ENCODE results near the gene FRMD4A. TPM values are rescaled to one million over a fixed set of nuclear protein-coding genes. Genes with fewer than 3 reads are reported as not detected.
A peak's percentile ranks its signal among the peaks of the same experiment; 100 is the strongest.

Gene FRMD4A
- total RNA-seq, 6 donors from 2014 or later: 22.3 to 114 (median 52.3) TPM

- Histone ChIP-seq H3K36me3 (no peaks in the 10 kb centered on the region), H3K27me3 (no peaks in the 10 kb centered on the region), H3K27ac (no peak overlapping the region), H3K4me3 (no peak overlapping the region), H3K4me1 (no peaks in the 10 kb centered on the region), H3K9me3 (no peaks in the 10 kb centered on the region)
- TF ChIP-seq CTCF (IDR thresholded peaks at IDR 0.05) (no peak), EP300 (IDR thresholded peaks at IDR 0.05) (no peak), POLR2A (IDR thresholded peaks at IDR 0.05) (no peak), POLR2AphosphoS5 (IDR thresholded peaks at IDR 0.05) (no peak)
- 80 to 89% methylated on average over 4 of the region's 4 CpGs for WGBS, 2 donors
- ATAC-seq (ENCODE audit: low FRiP score in 2 of 2) (no peak), DNase-seq (no peak)
Measured at GRCh38 chr10:14350006-14350405, 19.3 kb upstream of the FRMD4A start.

GRCh38 chr10:14349081-14349480 lies 18.4 kb upstream of the FRMD4A start:
- H3K36me3 ChIP-seq: no peaks in the 10 kb centered on the region
- no peaks in the 10 kb centered on the region for H3K4me1 ChIP-seq
- ATAC-seq (ENCODE audit: low FRiP score in 2 of 2): no peak

GRCh38 chr10:14345262-14345661 lies 14.5 kb upstream of the FRMD4A start:
- no peak for DNase-seq
- TF ChIP-seq EP300 (IDR thresholded peaks at IDR 0.05) (no peak), CTCF (IDR thresholded peaks at IDR 0.05) (no peak)
- no peaks in the 10 kb centered on the region for H3K27me3 ChIP-seq
- H3K4me3 ChIP-seq: no peak overlapping the region
- H3K4me1 ChIP-seq: no peaks in the 10 kb centered on the region
- no peak for ATAC-seq (ENCODE audit: low FRiP score in 2 of 2)
- no peak overlapping the region for H3K27ac ChIP-seq
- no peaks in the 10 kb centered on the region for H3K36me3 ChIP-seq
- WGBS, 2 donors: 90 to 91% methylated on average over 2 of the region's 2 CpGs
- no peaks in the 10 kb centered on the region for H3K9me3 ChIP-seq

More at GRCh38 chr10:14349081-14349480, 18.4 kb upstream of the FRMD4A start:
- H3K27me3 ChIP-seq: no peaks in the 10 kb centered on the region
- H3K9me3 ChIP-seq: no peaks in the 10 kb centered on the region
- DNase-seq: no peak
- no peak overlapping the region for H3K4me3 ChIP-seq
- no peak overlapping the region for H3K27ac ChIP-seq
- no peak for TF ChIP-seq EP300 (IDR thresholded peaks at IDR 0.05)
- TF ChIP-seq POLR2AphosphoS5 (IDR thresholded peaks at IDR 0.05): no peak
- no peak for TF ChIP-seq POLR2A (IDR thresholded peaks at IDR 0.05)
- TF ChIP-seq CTCF (IDR thresholded peaks at IDR 0.05): no peak
- 69 to 79% methylated on average over 2 of the region's 2 CpGs for WGBS, 2 donors

GRCh38 chr10:14340051-14340744 lies 9.5 kb upstream of the FRMD4A start:
- H3K4me3 ChIP-seq: no peak overlapping the region
- no peak overlapping the region for H3K27ac ChIP-seq
- H3K4me1 ChIP-seq: no peaks in the 10 kb centered on the region
- WGBS, 2 donors: 90 to 96% methylated on average over 4 to 6 of the region's 6 CpGs
- H3K36me3 ChIP-seq: no peaks in the 10 kb centered on the region
- no peak for DNase-seq
- peak in 1 of 2 donors; percentile 19 for ATAC-seq (ENCODE audit: low FRiP score in 2 of 2)
- no peaks in the 10 kb centered on the region for H3K9me3 ChIP-seq
- TF ChIP-seq CTCF (IDR thresholded peaks at IDR 0.05) (no peak), EP300 (IDR thresholded peaks at IDR 0.05) (no peak), POLR2AphosphoS5 (IDR thresholded peaks at IDR 0.05) (no peak), POLR2A (IDR thresholded peaks at IDR 0.05) (no peak)
- no peaks in the 10 kb centered on the region for H3K27me3 ChIP-seq

- Histone ChIP-seq H3K9me3 (no peaks in the 10 kb centered on the region), H3K27ac (no peak overlapping the region), H3K36me3 (no peaks in the 10 kb centered on the region), H3K27me3 (no peaks in the 10 kb centered on the region), H3K4me3 (no peak overlapping the region), H3K4me1 (no peaks in the 10 kb centered on the region)
- ATAC-seq (ENCODE audit: low FRiP score in 2 of 2) (no peak), DNase-seq (no peak)
- 82 to 85% methylated on average over 2 of the region's 2 CpGs for WGBS, 2 donors
- TF ChIP-seq POLR2AphosphoS5 (IDR thresholded peaks at IDR 0.05) (no peak), EP300 (IDR thresholded peaks at IDR 0.05) (no peak), POLR2A (IDR thresholded peaks at IDR 0.05) (no peak), CTCF (IDR thresholded peaks at IDR 0.05) (no peak)
Measured at GRCh38 chr10:14336736-14337135, 6.0 kb upstream of the FRMD4A start.

All from upper lobe of left lung (tissue), 6 donors.